Measurements from ENCODE around the gene NMRK1. TPM values are rescaled to one million over a fixed set of nuclear protein-coding genes. Genes with fewer than 3 reads are reported as not detected.

The NMRK1 gene
- total and polyA plus RNA-seq, 12 donors = 4.7 to 51.6 (median 12.3) TPM

- no peak overlapping the region for H3K4me3 ChIP-seq
- DNase-seq (no peak), ATAC-seq (no peak)
- no peaks in the 10 kb centered on the region for H3K27me3 ChIP-seq
- H3K4me1 ChIP-seq = peaks cover 0 to 78% (median 42%) of the 10 kb centered on the region in 9 donors
- 84 to 85% methylated on average over 3 of the region's 3 CpGs for WGBS, 2 donors
- no peak for TF ChIP-seq CTCF (IDR thresholded peaks at IDR 0.05)
- H3K36me3 ChIP-seq = peaks cover 0 to 29% (median 0%) of the 10 kb centered on the region in 9 donors
- H3K27ac ChIP-seq = no peak overlapping the region
- no peaks in the 10 kb centered on the region for H3K9me3 ChIP-seq
- intact Hi-C loops (cut with DNase I) = loop anchor here in 1 of 10 donors (5.0 kb wide), 1 partner anchor 48 kb away; no protein-coding TSS in a partner anchor
Observed at GRCh38 chr9:75104607-75105006, 16.7 kb upstream of the NMRK1 start.

DNA sequence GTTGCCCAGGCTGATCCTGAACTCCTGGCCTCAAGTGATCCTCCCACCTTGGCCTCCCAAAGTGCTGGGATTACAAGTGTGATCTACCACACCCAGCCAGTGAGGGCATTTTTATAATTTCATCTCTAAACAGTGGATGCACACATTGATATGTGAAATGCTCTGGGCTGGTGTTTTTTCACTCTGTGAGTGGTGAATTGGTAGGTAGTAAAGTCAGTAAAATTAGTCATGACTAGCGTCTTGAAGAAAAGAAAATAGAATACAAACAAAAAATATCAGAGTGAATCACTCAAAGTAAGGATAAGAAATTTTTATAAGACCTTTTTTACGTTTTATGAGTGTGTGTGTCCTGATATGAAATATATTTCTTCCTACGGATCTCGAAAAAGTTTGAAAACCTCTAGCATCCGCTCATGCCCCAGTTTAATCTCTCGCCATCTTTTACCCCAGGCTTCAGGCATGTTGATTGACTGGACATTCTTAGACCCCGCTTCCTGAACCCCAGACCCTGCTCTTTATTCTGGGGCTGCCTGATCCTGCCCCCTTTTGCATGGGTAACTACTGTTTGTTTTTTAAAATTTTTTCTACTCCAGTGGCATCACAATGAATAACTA lies 14.3 kb upstream of the NMRK1 start:
- 96 to 97% methylated on average over 7 of the region's 7 CpGs for WGBS, 2 donors
- no peak overlapping the region for H3K27ac ChIP-seq
- H3K4me3 ChIP-seq = no peak overlapping the region
- H3K36me3 ChIP-seq = peaks cover 0 to 29% (median 0%) of the 10 kb centered on the region in 9 donors
- DNase-seq (no peak), ATAC-seq (no peak)
- H3K9me3 ChIP-seq = no peaks in the 10 kb centered on the region
- intact Hi-C loops (cut with DNase I) = loop anchor here in 1 of 10 donors (5.0 kb wide), 1 partner anchor 50 kb away; no protein-coding TSS in a partner anchor
- no peak for TF ChIP-seq CTCF (IDR thresholded peaks at IDR 0.05)
- H3K27me3 ChIP-seq = no peaks in the 10 kb centered on the region
- peaks cover 0 to 71% (median 23%) of the 10 kb centered on the region in 9 donors for H3K4me1 ChIP-seq

GRCh38 chr9:75101004-75101588 lies 13.1 kb upstream of the NMRK1 start:
- peak in 2 of 8 donors; percentile 23 to 46 for ATAC-seq
- TF ChIP-seq CTCF (IDR thresholded peaks at IDR 0.05) = no peak
- no peaks in the 10 kb centered on the region for H3K27me3 ChIP-seq
- no peaks in the 10 kb centered on the region for H3K9me3 ChIP-seq
- intact Hi-C loops (cut with DNase I) = loop anchor here in 1 of 10 donors (5.0 kb wide), 1 partner anchor 51 kb away; no protein-coding TSS in a partner anchor
- H3K4me3 ChIP-seq = no peak overlapping the region
- peaks cover 0 to 71% (median 32%) of the 10 kb centered on the region in 9 donors for H3K4me1 ChIP-seq
- peaks cover 0 to 32% (median 0%) of the 10 kb centered on the region in 9 donors for H3K36me3 ChIP-seq
- DNase-seq = no peak
- H3K27ac ChIP-seq = peak overlapping the region in 3 of 10 donors; percentile 20 to 44 (median 26)
- WGBS, 2 donors = 58 to 66% methylated on average over 9 of the region's 9 CpGs

- peaks cover 0 to 85% (median 49%) of the 10 kb centered on the region in 9 donors for H3K4me1 ChIP-seq
- peaks cover 0 to 6% (median 0%) of the 10 kb centered on the region in 9 donors for H3K36me3 ChIP-seq
- ATAC-seq = no peak
- H3K4me3 ChIP-seq = no peak overlapping the region
- TF ChIP-seq CTCF (IDR thresholded peaks at IDR 0.05) = no peak
- intact Hi-C loops (cut with DNase I) = no loop called here
- no peak overlapping the region for H3K27ac ChIP-seq
- H3K9me3 ChIP-seq = no peaks in the 10 kb centered on the region
- 83 to 92% methylated on average over 4 of the region's 4 CpGs for WGBS, 2 donors
- no peak for DNase-seq
- no peaks in the 10 kb centered on the region for H3K27me3 ChIP-seq
Observed at GRCh38 chr9:75096796-75097195, 8.8 kb upstream of the NMRK1 start.
